ENCODE measurements around the gene GATAD2B. TPM values are rescaled to one million over a fixed set of nuclear protein-coding genes. Genes with fewer than 3 reads are reported as not detected.
"Not testable (repeated sequence)": the region's sequence is repeated elsewhere in the genome, so short reads cannot be mapped to it uniquely, and the experiment has no call there.

GATAD2B gene
- polyA plus RNA-seq, 3 donors, result 1.1 to 11.0 (median 2.0) TPM

DNA sequence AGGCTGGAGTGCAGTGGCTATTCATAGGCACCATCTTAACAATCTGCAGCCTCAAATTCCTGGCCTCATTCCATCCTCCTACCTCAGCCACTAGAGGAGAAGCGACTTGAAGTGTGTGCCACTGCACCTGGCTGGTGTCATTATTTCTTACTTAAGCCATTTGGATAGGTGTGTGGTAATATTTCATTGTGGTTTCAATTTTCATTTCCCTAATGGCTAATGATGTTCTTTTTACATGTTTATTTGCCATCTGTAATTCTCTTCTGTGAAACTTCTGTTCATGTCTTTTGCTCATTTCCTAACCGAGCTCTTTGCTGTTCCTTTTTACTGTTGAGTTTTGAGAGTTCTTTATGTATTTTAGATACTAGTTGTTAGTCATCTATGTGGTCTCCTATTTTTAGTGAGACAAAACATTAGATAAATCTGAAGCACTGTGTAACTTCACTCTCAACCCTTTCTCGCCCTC lies 80.7 kb downstream of the GATAD2B start:
- H3K4me2 ChIP-seq (replicated peaks; ENCODE audit: extremely low read depth, low read length, poor library complexity, severe bottlenecking), result no peak overlapping the region
- H3K79me2 ChIP-seq (ENCODE audit: insufficient read depth, low read length), result peaks cover 45% of the 10 kb centered on the region
- H3K9ac ChIP-seq (ENCODE audit: insufficient read depth, low read length, poor library complexity, severe bottlenecking), result no peak overlapping the region
- intact Hi-C loops (cut with micrococcal nuclease), result loop anchor here in 1 of 2 donors (10.0 kb wide), 1 partner anchor 63 kb away; no protein-coding TSS in a partner anchor
- H4K20me1 ChIP-seq (ENCODE audit: insufficient read depth, low read length), result peaks cover 53% of the 10 kb centered on the region
- TF ChIP-seq CTCF (IDR thresholded peaks at IDR 0.05), result no peak
- no peak for DNase-seq
- H3K4me1 ChIP-seq (ENCODE audit: control insufficient read depth in 1 of 2, insufficient read depth in 2 of 2, low read length in 2 of 2), result peaks cover 4 to 6% of the 10 kb centered on the region in 2 donors
- no peaks in the 10 kb centered on the region for H3K27me3 ChIP-seq (ENCODE audit: control insufficient read depth in 2 of 2, insufficient read depth in 2 of 2, low read length in 2 of 2)
- no peaks in the 10 kb centered on the region for H3K36me3 ChIP-seq (replicated peaks in 1 of 2; ENCODE audit: control insufficient read depth in 1 of 2, insufficient read depth in 2 of 2, low read length in 2 of 2)
- H3K27ac ChIP-seq (ENCODE audit: low read depth in 1 of 2, low read length in 2 of 2), result no peak overlapping the region
- WGBS (ENCODE audit: insufficient coverage), result no CpG with 5 or more reads among the region's 3 CpGs
- peaks cover 0 to 1% (median 0%) of the 10 kb centered on the region in 3 donors for H3K27me3 Mint-ChIP-seq (ENCODE audit: low read depth in 3 of 3)
- no peak overlapping the region for H2AFZ ChIP-seq (ENCODE audit: insufficient read depth, low read depth, low read length, poor library complexity, severe bottlenecking)
- peaks cover 10 to 16% of the 10 kb centered on the region in 2 donors for H3K36me3 Mint-ChIP-seq
- peak overlapping the region in 2 of 7 donors; percentile 19 to 61 for H3K27ac Mint-ChIP-seq
- no peak overlapping the region for H3K4me3 ChIP-seq (replicated peaks in 1 of 3; ENCODE audit: low read depth in 2 of 3, low read length in 3 of 3)
- no peak overlapping the region for H3K4me3 Mint-ChIP-seq
- H3K9me3 Mint-ChIP-seq, result peaks cover 0 to 2% (median 0%) of the 10 kb centered on the region in 7 donors
- H3K4me1 Mint-ChIP-seq, result peaks cover 32% of the 10 kb centered on the region
- H3K9me3 ChIP-seq (replicated peaks in 1 of 2; ENCODE audit: control insufficient read depth in 1 of 2, insufficient read depth in 1 of 2, low read length in 2 of 2), result no peaks in the 10 kb centered on the region

- no peaks in the 10 kb centered on the region for H3K9me3 Mint-ChIP-seq
Observed at GRCh38 chr1:153841463-153841994, 81.2 kb downstream of the GATAD2B start.

GRCh38 chr1:153840774-153841173 lies 82.0 kb downstream of the GATAD2B start:
- not testable (repeated sequence) for H3K4me3 ChIP-seq (replicated peaks in 1 of 3; ENCODE audit: low read depth in 2 of 3, low read length in 3 of 3); H3K27me3 Mint-ChIP-seq (ENCODE audit: low read depth in 3 of 3); H3K4me2 ChIP-seq (replicated peaks; ENCODE audit: extremely low read depth, low read length, poor library complexity, severe bottlenecking); H3K4me3 Mint-ChIP-seq; DNase-seq; H3K36me3 ChIP-seq (replicated peaks in 1 of 2; ENCODE audit: control insufficient read depth in 1 of 2, insufficient read depth in 2 of 2, low read length in 2 of 2); H3K27ac ChIP-seq (ENCODE audit: low read depth in 1 of 2, low read length in 2 of 2); H3K27me3 ChIP-seq (ENCODE audit: control insufficient read depth in 2 of 2, insufficient read depth in 2 of 2, low read length in 2 of 2); H2AFZ ChIP-seq (ENCODE audit: insufficient read depth, low read depth, low read length, poor library complexity, severe bottlenecking); H3K9me3 ChIP-seq (replicated peaks in 1 of 2; ENCODE audit: control insufficient read depth in 1 of 2, insufficient read depth in 1 of 2, low read length in 2 of 2); H3K9ac ChIP-seq (ENCODE audit: insufficient read depth, low read length, poor library complexity, severe bottlenecking); H3K9me3 Mint-ChIP-seq
- intact Hi-C loops (cut with micrococcal nuclease), result loop anchor here in 1 of 2 donors (10.0 kb wide), 1 partner anchor 64 kb away; no protein-coding TSS in a partner anchor
- Mint-ChIP-seq H3K36me3 (peaks cover 10 to 18% of the 10 kb centered on the region in 2 donors), H3K4me1 (peaks cover 40% of the 10 kb centered on the region), H3K27ac (peak overlapping the region in 1 of 7 donors; percentile 50)
- WGBS (ENCODE audit: insufficient coverage), result 84% methylated on average over 11 of the region's 14 CpGs
- Histone ChIP-seq H4K20me1 (ENCODE audit: insufficient read depth, low read length) (peaks cover 63% of the 10 kb centered on the region), H3K79me2 (ENCODE audit: insufficient read depth, low read length) (peaks cover 50% of the 10 kb centered on the region), H3K4me1 (ENCODE audit: control insufficient read depth in 1 of 2, insufficient read depth in 2 of 2, low read length in 2 of 2) (peaks cover 11 to 14% of the 10 kb centered on the region in 2 donors)

More at GRCh38 chr1:153841463-153841994, 81.2 kb downstream of the GATAD2B start:
- no CpG with 5 or more reads among the region's 3 CpGs for WGBS (ENCODE audit: insufficient coverage)
- Mint-ChIP-seq H3K27me3 (ENCODE audit: low read depth in 3 of 3) (no peaks in the 10 kb centered on the region), H3K27ac (peak overlapping the region in 2 of 7 donors; percentile 46 to 73), H3K4me1 (peaks cover 37% of the 10 kb centered on the region), H3K4me3 (no peak overlapping the region), H3K36me3 (peaks cover 10 to 16% of the 10 kb centered on the region in 2 donors)
- Histone ChIP-seq H4K20me1 (ENCODE audit: insufficient read depth, low read length) (peaks cover 58% of the 10 kb centered on the region), H3K9ac (ENCODE audit: insufficient read depth, low read length, poor library complexity, severe bottlenecking) (no peak overlapping the region), H3K4me1 (ENCODE audit: control insufficient read depth in 1 of 2, insufficient read depth in 2 of 2, low read length in 2 of 2) (peaks cover 8 to 11% of the 10 kb centered on the region in 2 donors), H3K9me3 (replicated peaks in 1 of 2; ENCODE audit: control insufficient read depth in 1 of 2, insufficient read depth in 1 of 2, low read length in 2 of 2) (no peaks in the 10 kb centered on the region), H3K4me3 (replicated peaks in 1 of 3; ENCODE audit: low read depth in 2 of 3, low read length in 3 of 3) (no peak overlapping the region), H3K79me2 (ENCODE audit: insufficient read depth, low read length) (peaks cover 45% of the 10 kb centered on the region), H3K36me3 (replicated peaks in 1 of 2; ENCODE audit: control insufficient read depth in 1 of 2, insufficient read depth in 2 of 2, low read length in 2 of 2) (no peaks in the 10 kb centered on the region), H3K27me3 (ENCODE audit: control insufficient read depth in 2 of 2, insufficient read depth in 2 of 2, low read length in 2 of 2) (no peaks in the 10 kb centered on the region), H3K4me2 (replicated peaks; ENCODE audit: extremely low read depth, low read length, poor library complexity, severe bottlenecking) (no peak overlapping the region), H2AFZ (ENCODE audit: insufficient read depth, low read depth, low read length, poor library complexity, severe bottlenecking) (no peak overlapping the region), H3K27ac (ENCODE audit: low read depth in 1 of 2, low read length in 2 of 2) (no peak overlapping the region)
- TF ChIP-seq CTCF (IDR thresholded peaks at IDR 0.05), result no peak
- DNase-seq, result no peak
- intact Hi-C loops (cut with micrococcal nuclease), result loop anchor here in 1 of 2 donors (10.0 kb wide), 1 partner anchor 63 kb away; no protein-coding TSS in a partner anchor

Data from CD14-positive monocyte (primary cell).